OCI-M2 (cell line): ENCODE results near the gene HDGF.
"Not testable (repeated sequence)": the region's sequence is repeated elsewhere in the genome, so short reads cannot be mapped to it uniquely, and the experiment has no call there.

ENCODE experiments used
- DNase-seq: peaks from one replicate; lab custom pipeline; 2025; ENCODE audit not compliant: unreplicated experiment; lab: John Stamatoyannopoulos, UW

Gene HDGF

DNA sequence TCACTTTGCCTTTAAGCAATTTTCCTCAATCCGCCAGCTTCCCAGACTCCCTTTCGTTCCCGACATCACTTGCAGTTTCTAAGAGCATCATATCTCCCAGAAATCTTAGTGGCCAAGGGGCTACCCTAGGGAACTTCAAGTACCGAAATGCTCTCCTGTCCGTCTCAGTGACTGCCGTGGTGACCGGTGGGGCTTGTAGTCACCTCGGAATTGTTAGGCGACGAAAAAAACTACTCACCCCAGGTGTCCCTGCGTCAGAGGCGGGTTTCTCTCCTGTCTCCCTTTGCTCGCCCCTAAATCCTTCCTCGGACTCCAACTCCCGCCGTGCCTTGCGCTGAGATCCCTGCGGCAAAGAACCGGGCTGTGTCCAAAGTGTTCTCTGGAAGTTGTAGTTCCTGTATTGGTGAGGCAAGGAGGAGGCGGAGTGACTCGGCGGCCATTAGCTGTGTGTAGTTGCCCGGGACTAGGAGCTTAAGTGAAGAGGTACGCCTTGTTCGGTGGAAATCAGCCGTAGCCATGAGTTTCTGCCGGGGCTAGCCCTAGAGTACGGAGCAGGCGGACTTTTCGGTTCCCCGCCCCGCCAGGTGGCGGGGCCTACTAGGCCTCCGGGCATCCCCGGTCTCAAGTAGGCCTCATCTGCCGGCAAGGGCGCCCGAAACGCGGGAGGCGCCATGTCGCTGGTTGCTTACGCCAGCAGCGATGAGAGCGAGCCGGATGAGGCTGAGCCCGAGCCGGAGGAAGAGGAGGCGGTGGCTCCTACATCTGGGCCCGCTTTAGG lies 15.8 kb upstream of the HDGF start, which contains the start of gene PRCC:
PRCC (plus strand) TSS at position 435 of the 778 bp plus-strand sequence; CDS start at position 672, 237 bp downstream.
- DNase-seq, result peak; percentile 82

DNA sequence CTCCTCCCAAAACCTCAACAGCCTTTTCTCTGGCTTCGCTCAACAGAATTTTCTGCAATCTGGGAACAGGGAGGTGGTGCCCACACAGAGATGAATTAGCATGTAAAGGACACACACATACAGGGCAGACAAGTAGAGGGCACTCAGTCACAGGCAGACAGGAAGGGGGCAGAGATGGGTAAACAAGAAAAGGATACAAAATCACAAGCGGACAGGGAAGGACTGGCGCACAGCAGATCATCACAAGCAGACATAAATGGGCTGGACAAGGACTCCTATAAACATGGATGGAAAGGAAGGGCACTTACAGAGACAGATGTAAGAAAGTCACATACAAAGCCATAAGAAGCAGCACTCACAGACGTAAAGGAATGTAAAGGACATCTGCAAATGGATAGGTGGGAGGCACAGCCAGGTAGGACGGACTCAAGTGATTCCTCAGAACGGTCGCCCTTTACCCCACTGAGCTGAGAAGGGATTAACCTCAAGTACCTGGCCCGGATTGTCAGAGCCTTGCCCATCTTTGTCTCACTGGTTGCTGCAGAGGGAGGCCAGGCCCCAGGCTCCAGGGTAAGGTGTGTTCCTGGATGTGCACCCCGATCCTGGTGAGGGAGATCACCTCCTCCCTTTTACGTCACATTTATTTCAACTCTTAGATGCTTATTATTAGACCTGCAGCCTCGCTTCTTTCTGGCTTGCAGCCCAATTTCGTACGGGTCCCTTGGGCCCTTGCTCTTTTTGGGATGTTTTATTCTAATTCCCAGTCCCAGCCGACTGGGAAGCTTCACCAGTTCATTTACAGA lies 15.0 kb upstream of the HDGF start:
- no peak for DNase-seq

- no peak for DNase-seq
Measured at GRCh38 chr1:156765666-156766065, 14.2 kb upstream of the HDGF start.

DNA sequence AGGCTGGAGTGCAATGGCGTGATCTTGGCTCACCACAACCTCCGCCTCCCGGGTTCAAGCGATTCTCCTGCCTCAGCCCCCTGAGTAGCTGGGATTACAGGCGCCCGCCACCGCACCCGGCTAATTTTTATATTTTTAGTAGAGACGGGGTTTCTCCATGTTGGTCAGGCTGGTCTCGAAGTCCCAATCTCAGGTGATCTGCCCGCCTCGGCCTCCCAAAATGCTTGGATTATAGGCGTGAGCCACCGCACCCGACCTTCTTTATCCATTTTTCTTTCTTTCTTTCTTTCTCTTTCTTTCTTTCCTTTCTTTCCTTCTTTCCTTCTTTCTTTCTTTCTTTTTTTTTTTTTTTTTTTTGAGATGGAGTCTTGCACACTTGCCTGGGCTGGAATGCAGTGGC lies 13.7 kb upstream of the HDGF start:
- DNase-seq, result not testable (repeated sequence)

- no peak for DNase-seq
Measured at GRCh38 chr1:156760796-156761104, 9.3 kb upstream of the HDGF start.

- no peak for DNase-seq
Measured at GRCh38 chr1:156760092-156760795, 8.8 kb upstream of the HDGF start.

- DNase-seq, result not testable (repeated sequence)
Measured at GRCh38 chr1:156757572-156758253, 6.2 kb upstream of the HDGF start.

DNA sequence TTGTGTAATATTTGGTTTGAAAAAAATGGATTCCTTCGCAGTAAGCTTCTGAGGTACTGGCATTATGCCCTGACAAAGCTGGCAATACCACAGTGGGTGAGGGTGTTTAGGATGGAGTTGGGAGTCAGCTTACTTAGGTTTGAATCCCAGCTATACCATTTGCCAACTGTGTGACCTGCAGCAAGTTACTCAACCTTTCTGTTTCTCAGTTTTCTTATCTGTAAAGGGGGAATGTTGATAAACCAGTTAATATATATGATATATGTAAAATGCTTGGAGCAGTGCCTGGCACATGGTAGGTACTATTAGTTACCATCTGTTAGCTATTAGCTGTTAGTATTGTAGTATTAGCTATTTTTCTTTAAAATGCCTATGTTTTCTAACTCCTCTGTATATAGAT lies 4.9 kb upstream of the HDGF start:
- DNase-seq, result no peak

DNA sequence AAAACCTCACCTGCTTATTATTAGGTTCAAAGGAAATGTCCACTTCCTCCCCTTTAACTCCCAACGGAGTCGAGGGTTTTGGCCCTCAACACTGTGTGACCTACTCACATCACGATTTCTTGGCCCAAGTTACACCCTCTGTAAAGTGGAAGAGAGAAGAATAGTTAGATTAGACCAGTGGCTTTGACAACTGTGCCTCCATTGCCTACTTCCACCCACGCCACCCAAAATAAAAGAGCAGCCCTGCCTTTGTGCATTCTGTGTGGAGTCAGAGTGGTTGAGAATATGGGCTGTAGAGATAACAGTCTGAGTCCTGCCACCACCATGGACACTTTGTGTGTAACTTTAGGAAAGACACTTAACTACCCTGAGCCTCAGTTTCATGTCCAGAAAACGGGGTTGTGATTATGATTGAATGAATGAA lies 4.1 kb upstream of the HDGF start:
- DNase-seq, result no peak

GRCh38 chr1:156754219-156754618 lies 2.7 kb upstream of the HDGF start:
- no peak for DNase-seq

DNA sequence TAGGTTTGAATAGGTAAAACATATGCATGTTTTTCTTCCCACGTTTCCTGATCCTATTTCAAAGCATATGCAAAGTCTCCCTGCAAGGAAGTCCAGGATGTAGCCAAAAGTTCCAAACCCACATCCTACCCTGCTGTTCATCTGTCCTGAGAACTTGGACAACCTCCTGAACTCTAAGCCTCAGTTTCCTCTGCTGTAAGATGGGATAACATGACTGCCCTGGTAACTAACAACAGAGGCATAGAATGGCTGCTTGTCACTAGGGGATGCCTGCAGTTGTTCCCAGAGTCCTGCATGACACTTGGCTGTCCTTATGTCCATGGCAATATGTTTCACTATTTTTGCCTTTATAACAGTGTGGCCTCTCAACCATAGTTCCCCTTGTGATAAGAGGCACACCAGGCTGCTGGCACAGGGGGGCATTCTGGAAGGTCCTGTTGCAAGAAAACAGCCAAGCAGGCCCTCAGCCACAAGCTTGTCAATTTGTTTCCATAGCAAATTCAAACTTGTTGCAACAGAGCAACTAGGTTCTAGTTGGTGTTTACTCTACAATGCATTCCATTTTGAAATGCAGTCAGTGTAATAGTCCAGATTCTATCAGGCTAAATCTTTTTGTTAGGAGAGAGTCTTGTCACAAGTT lies 1.5 kb upstream of the HDGF start:
- DNase-seq, result no peak

GRCh38 chr1:156751757-156752481 lies 444 bp upstream of the HDGF start:
- no peak for DNase-seq

DNA sequence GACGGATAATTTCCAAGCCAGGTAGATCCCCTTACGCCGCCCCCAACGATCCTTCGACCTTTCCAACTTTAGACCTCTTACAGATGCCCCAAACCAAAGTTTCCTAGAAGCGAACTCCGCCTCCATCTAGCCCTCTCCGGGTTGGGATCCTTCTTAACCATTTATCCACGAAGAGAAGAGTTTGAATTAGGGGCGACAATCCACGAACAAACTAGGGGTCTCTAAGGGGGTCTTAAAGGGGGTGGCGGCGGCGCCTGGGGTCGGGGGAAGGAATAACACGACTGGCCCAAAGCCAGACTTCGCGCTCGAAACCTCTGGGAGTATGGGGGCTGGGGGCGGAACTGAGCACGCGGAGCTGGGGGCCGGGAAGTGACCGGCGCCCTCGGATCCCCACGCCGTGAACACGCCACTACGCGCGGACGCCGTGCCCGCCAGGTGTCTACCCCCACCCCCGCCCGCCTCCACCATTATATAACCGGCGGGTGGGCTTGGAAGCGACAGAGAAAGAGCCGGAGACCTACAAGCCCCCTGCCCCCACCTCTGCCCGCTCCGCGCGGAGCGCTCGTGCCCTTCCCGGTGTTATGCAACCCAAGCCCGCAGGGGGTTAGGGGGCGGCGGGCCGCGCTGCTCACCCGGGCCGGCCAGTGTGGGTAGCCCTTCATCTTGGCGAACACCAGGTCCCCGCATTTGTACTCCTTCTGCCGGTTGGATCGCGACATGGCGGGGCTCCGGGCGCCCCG lies 594 bp downstream of the HDGF start:
- no peak for DNase-seq

- no peak for DNase-seq
Measured at GRCh38 chr1:156750191-156750672, 1.2 kb downstream of the HDGF start.

DNA sequence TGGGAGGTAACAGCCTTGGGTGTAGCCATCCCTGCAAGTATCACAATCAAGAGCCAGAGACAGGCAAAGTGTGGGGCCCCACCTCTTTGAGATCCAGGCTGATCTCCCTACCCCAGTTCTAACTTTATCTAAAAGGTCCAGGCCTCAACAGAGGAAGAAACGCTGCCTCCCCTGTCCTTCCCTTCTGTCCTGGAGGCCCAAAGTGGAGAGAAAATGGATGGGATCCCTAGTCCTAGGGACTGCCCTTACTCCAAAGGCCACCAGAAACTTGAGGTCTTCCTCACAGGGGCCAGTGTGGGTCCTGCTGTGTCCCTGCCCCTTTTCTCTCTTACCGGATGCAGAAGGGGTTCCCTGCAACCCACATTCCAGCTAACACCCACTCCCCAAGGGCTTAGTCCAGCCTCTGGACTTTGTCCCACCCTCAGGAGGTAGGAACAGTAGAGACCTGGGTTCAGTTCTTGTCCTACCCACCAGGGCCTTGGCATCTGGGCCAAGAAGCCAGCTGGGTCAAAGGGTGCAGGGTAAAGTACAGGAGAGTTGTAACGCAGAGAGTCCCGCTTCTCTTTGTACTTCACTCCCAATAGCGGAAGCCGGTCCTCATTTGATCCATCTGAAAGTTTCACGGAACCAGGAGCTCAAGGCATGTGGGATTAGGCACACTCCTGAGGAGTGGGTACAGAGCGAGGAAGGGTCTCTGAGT lies 1.9 kb downstream of the HDGF start:
- no peak for DNase-seq

DNA sequence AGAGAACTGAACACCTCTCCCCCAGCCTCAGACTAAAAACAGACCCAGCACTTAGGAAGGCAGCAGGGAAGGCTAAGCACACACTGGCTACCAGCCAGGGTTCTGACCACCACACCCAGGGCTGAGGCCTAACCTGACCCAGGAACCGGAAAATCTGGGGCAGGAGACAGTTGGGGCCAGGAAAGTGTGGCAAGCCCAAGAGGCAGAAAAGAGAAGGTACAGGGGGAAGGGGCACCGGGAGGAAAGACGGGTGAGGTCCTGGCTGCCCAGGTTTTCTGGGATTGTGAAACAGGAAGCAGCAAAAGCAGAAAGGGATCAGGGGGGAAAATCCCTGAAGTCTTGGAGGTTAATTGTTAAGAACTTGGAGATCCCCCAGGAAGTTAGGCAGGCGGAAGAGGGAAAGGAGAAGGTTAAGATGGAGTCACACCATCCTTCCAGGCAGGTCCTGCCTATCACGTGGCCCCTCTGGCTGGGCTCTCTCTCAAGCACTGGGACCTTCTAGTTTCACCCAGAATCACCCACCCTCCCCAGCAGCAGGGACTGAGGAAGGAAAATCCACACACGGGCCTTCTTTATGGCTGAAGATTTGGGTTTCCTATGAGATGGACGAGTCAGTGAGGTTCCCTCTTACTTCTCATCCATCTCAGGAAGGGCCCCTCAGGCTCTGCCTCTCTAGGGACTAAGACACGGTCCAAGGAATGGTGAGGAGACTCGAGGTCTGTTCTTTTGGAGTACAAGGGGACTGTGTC lies 2.6 kb downstream of the HDGF start:
- DNase-seq, result no peak

GRCh38 chr1:156747742-156748669 lies 3.5 kb downstream of the HDGF start:
- no peak for DNase-seq
